Cerebellar cortex (tissue), 1 donor: Measurements from ENCODE around the gene PRR5.

Experiments used
- DNase-seq: peaks from one replicate; pipeline ENCODE4 v3.0.0-alpha.2; 2015; ENCODE audit warnings: low spot score

Gene PRR5

DNA sequence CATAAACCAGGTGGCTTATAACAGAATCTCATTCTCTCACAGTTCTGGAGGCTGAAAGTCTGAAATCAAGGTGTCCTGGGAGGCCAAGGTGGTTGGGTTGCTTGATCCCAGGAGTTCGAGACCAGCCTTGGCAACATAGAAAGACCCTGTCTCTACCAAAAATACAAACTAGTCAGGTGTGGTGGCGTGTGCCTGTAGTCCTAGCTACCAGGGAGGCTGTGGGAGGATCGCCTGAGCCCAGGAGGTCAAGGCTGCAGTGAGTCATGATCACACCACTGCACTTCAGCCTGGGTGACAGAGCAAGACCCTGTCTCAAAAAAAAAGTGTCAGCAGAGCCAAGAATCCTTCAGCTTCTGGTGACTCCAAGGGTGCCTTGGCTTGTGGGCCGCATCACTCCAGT lies 8.9 kb upstream of the PRR5 start:
- DNase-seq, result no peak

DNA sequence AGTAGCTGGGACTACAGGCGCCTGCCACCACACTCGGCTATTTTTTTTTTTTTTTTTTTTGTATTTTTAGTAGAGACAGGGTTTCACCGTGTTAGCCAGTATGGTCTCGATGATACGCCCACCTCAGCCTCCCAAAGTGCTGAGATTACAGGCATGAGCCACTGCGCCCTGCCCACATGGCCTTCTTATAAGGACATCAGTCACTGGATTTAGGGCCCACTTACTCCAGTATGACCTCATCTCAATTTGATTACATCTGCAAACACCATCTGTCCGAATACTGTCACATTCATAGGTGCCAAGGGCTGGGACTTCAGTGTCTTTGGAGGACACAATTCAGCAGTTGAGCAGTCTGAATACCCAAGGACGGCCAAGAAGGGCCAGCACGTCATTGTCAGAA lies 8.2 kb upstream of the PRR5 start:
- no peak for DNase-seq

DNA sequence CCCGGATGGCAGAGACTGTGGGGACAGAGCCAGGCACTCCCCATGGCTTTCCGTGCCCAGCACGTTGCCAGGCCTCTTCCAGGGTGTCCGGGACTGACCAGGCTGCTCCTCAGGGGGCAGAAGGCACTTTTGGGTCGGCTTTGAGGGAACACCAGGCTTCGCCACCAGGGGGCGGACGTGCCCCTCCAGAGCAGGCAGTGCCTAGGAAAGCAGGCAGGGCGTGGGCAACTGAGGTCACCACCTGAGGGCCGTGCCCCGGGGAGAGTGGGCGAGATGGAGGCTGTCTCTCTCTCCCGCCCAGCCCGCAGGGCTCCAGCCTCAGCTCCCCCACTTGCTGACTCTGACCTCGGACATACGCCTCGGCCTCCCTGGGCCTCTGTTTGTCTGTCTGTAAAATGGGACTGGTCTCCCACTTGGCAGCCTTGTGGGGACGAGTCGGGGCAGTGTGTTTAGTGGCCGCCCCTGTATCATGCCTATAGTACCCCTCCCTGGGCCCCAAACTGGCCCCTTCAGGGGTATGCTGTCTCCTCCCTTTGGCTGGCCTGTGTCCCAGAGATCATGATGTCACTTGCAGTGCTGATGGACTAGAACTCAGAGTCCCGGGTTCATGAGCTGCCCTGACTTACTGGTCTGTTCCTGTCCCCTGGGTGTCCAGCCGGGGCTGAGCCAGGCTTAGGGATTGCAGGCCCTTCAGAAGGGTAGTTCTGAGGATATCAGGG lies 4.4 kb upstream of the PRR5 start:
- DNase-seq, result peak; percentile 60

- DNase-seq, result peak; percentile 67
Observed at GRCh38 chr22:44698531-44699421, 3.2 kb upstream of the PRR5 start.

DNA sequence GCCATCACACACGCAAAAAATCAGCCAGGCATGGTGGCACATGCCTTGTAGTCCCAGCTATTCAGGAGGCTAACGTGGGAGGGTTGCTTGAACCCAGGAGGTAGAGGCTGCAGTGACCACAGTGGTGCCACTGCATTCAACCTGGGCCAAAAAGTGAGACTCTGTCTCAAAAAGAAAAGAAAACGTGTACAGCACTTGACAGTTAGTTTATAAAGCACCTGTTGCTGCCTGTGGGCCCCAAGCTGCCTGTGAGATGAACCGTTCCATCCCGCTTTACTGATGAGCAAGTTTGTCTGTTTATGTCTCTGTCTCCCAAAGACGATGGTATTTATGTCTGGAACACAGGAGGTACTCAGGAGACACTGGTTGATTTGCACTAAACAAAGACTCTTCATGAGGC lies 1.5 kb upstream of the PRR5 start:
- no peak for DNase-seq

DNA sequence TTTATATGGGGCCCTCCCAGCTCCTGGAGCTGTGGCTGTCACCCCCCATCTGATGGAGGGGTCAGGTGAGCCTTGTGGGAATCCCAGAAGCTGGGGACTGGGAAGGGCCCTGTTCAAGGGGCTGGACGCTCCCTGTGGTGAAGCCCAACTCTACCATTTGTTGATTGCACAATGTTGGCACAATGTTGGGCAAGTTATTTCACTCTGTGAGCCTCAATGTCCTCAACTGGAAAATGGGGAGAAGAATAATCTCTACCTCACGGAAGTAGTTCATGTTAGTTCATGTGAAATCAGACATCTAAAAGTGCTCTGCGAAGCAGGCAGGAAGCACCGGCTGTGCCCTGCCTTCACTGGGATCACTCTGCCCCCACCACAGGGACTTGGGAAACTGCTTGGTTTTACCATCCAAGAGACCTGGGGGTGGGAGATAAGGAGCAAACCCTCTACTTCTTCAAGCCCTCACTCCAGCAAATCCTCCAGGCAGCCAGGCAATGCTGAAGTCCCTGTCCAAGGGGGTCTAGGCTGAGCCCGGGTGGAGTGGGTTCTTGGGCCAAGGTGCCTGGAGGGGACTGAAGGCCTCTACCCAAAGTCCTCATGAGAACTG lies 715 bp upstream of the PRR5 start:
- no peak for DNase-seq

GRCh38 chr22:44702479-44703198 lies 635 bp downstream of the PRR5 start:
- no peak for DNase-seq

GRCh38 chr22:44703255-44703870 lies 1.4 kb downstream of the PRR5 start:
- DNase-seq, result no peak

DNA sequence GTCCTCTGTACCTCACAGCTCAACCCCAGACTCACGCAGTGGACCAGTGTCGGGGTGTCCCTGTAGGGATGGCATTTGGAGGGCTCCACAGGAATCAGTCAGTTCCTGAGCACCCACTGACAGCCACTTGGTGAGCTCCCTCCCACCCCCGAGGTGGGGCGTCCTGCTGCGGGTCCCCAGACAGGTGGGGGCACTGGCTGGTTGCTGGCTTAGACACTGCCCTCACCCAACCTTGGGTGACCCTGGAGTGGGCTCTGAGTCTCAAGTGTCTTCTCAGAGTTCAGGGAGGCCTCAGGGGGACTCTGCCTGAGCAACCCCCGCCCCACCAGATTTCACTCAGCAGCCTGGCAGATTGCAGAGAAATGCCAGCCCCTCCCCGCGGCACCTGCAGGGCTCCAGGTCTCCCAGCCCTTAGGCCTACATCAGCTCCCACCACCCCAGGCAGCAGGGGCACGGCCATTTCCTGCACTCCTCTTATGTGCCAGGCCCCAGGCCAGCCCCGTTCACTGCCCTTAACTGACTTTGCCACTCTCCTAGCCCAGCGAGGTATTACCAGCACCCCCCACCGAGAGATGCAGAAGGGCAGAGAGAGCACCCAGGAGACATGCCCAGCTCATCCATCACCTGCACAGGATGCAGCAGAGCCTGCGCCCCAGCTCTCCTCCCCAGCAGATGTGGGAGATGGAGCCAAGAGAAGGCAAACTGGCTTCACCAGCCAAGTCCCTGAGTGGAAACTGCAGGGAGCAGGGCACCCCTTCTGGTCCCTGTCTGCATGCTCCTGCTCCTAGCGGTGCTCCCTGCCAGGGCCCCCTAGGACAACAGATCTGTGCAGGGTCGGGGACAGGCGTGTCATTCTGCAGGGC lies 2.4 kb downstream of the PRR5 start:
- DNase-seq, result no peak

GRCh38 chr22:44705022-44705297 lies 3.0 kb downstream of the PRR5 start:
- DNase-seq, result no peak

DNA sequence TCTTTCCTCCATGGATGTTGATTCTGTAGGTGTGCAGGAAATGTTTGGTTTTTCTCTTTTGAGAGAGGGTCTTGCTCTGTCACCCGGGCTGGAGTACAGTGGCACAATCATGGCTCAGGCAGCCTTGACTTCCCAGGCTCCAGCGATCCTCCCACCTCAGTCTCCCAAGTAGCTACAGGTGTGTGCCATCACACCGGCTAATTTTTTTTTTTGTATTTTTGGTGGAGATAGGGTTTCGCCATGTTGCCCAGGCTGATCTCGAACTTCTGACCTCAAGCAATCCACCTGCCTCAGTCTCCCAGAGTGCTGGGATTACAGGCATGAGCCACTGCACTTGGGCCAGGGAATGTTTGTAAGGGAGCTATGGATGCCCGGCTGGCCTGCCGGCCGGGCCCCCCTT lies 4.5 kb downstream of the PRR5 start:
- no peak for DNase-seq

DNA sequence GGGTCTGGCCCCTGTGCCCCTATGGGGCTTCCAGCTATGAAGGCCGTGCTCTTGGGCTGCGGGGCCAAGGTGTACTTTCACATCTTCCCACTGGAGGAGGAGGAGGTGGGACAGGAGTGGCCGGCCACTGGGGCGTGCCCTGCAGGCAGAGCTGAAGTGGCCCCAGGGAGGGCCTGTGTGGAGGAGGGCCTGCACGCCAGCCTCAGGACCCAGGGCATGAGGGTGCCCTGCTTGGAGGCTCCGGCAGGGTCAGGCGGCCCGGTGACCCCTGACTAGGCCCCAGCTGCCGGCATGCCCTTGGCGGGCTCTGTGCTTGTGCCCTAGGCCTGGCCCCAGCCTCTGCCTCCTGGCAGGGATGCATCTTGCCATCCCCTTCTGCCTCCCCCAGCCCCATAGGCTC lies 5.2 kb downstream of the PRR5 start:
- DNase-seq, result no peak

- no peak for DNase-seq
Observed at GRCh38 chr22:44707752-44708151, 5.7 kb downstream of the PRR5 start.

DNA sequence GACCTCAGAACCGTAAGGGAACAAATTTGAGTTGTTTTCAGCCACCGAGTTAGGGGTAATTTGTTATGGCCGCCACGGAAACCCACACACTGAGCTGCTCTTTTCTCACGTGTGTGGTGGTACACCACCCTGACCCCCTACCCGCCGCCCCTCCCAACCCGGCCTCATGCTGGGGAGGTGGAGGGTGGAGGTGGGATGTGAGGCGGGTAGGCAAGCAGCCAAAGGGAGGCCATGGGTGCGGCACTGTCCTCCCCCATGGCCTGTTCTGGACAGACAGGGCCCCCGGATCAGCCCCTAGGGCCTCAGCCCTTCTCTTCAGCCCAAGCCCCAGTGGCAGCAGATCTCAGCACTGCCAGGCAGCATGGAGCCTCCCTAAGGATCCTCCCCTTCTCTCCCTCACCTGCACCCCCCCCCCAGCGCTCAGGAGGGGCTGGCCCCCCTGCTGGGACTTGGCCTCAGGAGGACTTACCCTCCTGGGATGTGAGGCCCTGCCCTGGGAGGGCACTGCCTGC lies 7.9 kb downstream of the PRR5 start:
- DNase-seq, result no peak

- no peak for DNase-seq
Observed at GRCh38 chr22:44710474-44711240, 8.7 kb downstream of the PRR5 start.

GRCh38 chr22:44711241-44711560 lies 9.2 kb downstream of the PRR5 start:
- DNase-seq, result no peak

- no peak for DNase-seq
Observed at GRCh38 chr22:44711690-44712555, 9.9 kb downstream of the PRR5 start.

- no peak for DNase-seq
Observed at GRCh38 chr22:44712962-44713361, 11.0 kb downstream of the PRR5 start.

DNA sequence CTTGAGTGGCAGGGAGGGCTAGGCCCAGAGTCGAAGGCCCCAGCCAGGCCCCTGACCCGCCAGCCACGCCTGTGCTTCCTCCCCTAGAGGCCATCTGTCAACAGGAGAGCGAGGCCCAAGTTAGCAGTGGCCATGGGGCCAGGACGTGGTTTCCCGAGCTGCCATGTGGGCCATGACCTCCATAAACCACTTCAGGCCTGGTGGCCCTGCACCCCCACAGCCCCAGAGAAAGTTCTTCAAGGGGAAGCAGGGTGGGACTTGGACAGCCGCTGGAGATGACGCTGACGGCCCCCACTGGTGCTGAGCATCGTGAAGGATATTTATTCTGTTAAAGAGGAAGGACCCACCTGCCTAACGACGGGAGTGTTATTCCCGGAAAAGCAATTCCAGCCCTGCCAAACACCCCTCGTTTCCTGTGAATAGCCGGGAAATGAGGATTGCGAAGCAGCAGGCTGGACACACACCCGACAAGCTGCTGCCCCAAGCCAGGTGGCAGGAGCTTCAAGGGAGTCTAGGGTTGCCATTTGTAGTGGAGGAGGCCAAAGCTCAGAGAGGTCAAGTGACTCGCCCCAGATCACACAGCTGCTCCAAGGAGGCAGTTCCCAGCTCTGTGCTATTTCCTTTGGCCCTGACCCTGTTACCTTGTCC lies 12.8 kb downstream of the PRR5 start:
- no peak for DNase-seq
